HepG2 (cell line): ENCODE measurements around the gene MTA2. TPM values are rescaled to one million over a fixed set of nuclear protein-coding genes. Genes with fewer than 3 reads are reported as not detected.

Experiments
- BHLHE40 ChIP-seq: IDR thresholded peaks from 2 replicates; pipeline ENCODE4 v1.6.1; 2011; ENCODE audit warnings: low read length, improper control_type of control experiment
- EP300 ChIP-seq, 3 experiments: sonication (generic) in 1 of 3; formaldehyde crosslinking in 1 of 3; IDR thresholded peaks; 2 replicates each; pipeline versions ENCODE4 v1.5.1 to v1.6.1; 2011 to 2020; ENCODE audit warnings: low read depth in 2 of 3, low read length in 2 of 3, borderline replicate concordance in 1 of 3, improper control_type of control experiment in 1 of 3, mild to moderate bottlenecking in 1 of 3, missing genetic modification reagents in 1 of 3, moderate library complexity in 1 of 3
- HNRNPUL1 ChIP-seq: fragments of 200-400 bp; formaldehyde crosslinking; IDR thresholded peaks from 2 replicates; pipeline ENCODE4 v1.6.1; 2017; ENCODE audit warnings: low read depth, mild to moderate bottlenecking, low read length, moderate library complexity
- NFIB ChIP-seq: sonication (generic); formaldehyde crosslinking; IDR thresholded peaks from 2 replicates; pipeline ENCODE4 v1.9.0; 2021; ENCODE audit warnings: missing genetic modification reagents, mild to moderate bottlenecking, borderline replicate concordance
- NFKB2 ChIP-seq: sonication (generic); formaldehyde crosslinking; IDR thresholded peaks from 2 replicates; pipeline ENCODE4 v1.4.0; 2020; ENCODE audit warnings: missing genetic modification reagents, borderline replicate concordance
- SRSF4 ChIP-seq: fragments of 200-400 bp; formaldehyde crosslinking; IDR thresholded peaks from one replicate; pipeline ENCODE4 v1.6.1; 2018; ENCODE audit warnings: mild to moderate bottlenecking, low read depth, low read length, moderate library complexity; ENCODE audit not compliant: poor library complexity, severe bottlenecking
- TMF1 ChIP-seq: sonication (generic); formaldehyde crosslinking; IDR thresholded peaks from 2 replicates; pipeline ENCODE4 v1.8.1; 2022; ENCODE audit warnings: low read depth, missing genetic modification reagents
- ZBTB7B ChIP-seq: sonication (generic); formaldehyde crosslinking; IDR thresholded peaks from 2 replicates; pipeline ENCODE4 v1.4.0; 2020; ENCODE audit warnings: missing genetic modification reagents
- ZEB1 ChIP-seq: IDR thresholded peaks from 2 replicates; pipeline ENCODE4 v1.6.1; 2012; ENCODE audit warnings: mild to moderate bottlenecking, low read depth, inconsistent platforms; ENCODE audit not compliant: insufficient replicate concordance
- ZNF24 ChIP-seq: fragments of 450-650 bp; IDR thresholded peaks from 2 replicates; pipeline ENCODE4 v1.6.1; 2017; ENCODE audit warnings: antibody characterized with exemption, mild to moderate bottlenecking
- ZNF350 ChIP-seq: sonication (generic); formaldehyde crosslinking; IDR thresholded peaks from 2 replicates; pipeline ENCODE4 v1.4.0; 2020; ENCODE audit warnings: mild to moderate bottlenecking, low read depth, missing genetic modification reagents, borderline replicate concordance
- ZNF496 ChIP-seq: sonication (generic); formaldehyde crosslinking; IDR thresholded peaks from 2 replicates; pipeline ENCODE4 v1.8.1; 2023; ENCODE audit warnings: mild to moderate bottlenecking, moderate library complexity, missing genetic modification reagents; ENCODE audit not compliant: insufficient replicate concordance
- ZNF761 ChIP-seq: sonication (generic); formaldehyde crosslinking; conservative IDR thresholded peaks from 2 replicates; pipeline ENCODE4 v1.4.0; 2020; ENCODE audit warnings: mild to moderate bottlenecking, missing genetic modification reagents
- ZSCAN9 ChIP-seq: IDR thresholded peaks from 2 replicates; pipeline ENCODE4 v1.6.1; 2016; ENCODE audit warnings: borderline replicate concordance
- polyA plus RNA-seq, 8 experiments: library from polyadenylated mRNA; depleted of rRNA in 3 of 8; stranded (reverse) in 7 of 8; unstranded in 1 of 8; fragments of >200 nt; fragmentation: Illumina TruSeq in 4 of 8; extraction: Trizol in 4 of 8; gene quantifications; 2 replicates each; pipeline versions ENCODE4 v1.2.1 to v1.2.3, GENCODE V29; 2011 to 2016; ENCODE audit warnings: low read depth in 4 of 8, missing spikeins in 1 of 8, mixed read lengths in 1 of 8; ENCODE audit not compliant: insufficient read depth in 1 of 8
- total RNA-seq, 5 experiments: library from RNA; depleted of rRNA; stranded (reverse); fragments of >200 nt; fragmentation: Illumina TruSeq; extraction: Trizol; gene quantifications; 2 replicates each; pipeline ENCODE4 v1.2.3, GENCODE V29; 2016; ENCODE audit warnings: low read depth in 1 of 5
- TF ChIP-seq, protein P1 (sequence below): IDR thresholded peaks from 2 replicates; pipeline ENCODE4 v1.4.0; 2020; ENCODE audit warnings: mild to moderate bottlenecking, missing genetic modification reagents
- TF ChIP-seq, protein P2 (sequence below): IDR thresholded peaks from 2 replicates; pipeline ENCODE4 v1.6.1; 2016; ENCODE audit warnings: missing genetic modification reagents, missing compliant biosample characterization
- TF ChIP-seq, protein P3 (sequence below): fragments of 450-650 bp; IDR thresholded peaks from 2 replicates; pipeline ENCODE4 v1.6.1; 2017
- TF ChIP-seq, protein P4 (sequence below): sonication (generic); formaldehyde crosslinking; conservative IDR thresholded peaks from 2 replicates; pipeline ENCODE4 v1.8.0; 2022; ENCODE audit warnings: mild to moderate bottlenecking, moderate library complexity, missing genetic modification reagents
- TF ChIP-seq, protein P5 (sequence below): sonication (generic); formaldehyde crosslinking; IDR thresholded peaks from 2 replicates; pipeline ENCODE4 v1.8.0; 2022; ENCODE audit warnings: missing genetic modification reagents, mild to moderate bottlenecking, borderline replicate concordance

MTA2 gene
- total and polyA plus RNA-seq, 2 of the 13 experiments (the other 11 are each of a cell fraction or from before 2014, with no cell fraction given): 14.0 to 70.0 TPM

DNA sequence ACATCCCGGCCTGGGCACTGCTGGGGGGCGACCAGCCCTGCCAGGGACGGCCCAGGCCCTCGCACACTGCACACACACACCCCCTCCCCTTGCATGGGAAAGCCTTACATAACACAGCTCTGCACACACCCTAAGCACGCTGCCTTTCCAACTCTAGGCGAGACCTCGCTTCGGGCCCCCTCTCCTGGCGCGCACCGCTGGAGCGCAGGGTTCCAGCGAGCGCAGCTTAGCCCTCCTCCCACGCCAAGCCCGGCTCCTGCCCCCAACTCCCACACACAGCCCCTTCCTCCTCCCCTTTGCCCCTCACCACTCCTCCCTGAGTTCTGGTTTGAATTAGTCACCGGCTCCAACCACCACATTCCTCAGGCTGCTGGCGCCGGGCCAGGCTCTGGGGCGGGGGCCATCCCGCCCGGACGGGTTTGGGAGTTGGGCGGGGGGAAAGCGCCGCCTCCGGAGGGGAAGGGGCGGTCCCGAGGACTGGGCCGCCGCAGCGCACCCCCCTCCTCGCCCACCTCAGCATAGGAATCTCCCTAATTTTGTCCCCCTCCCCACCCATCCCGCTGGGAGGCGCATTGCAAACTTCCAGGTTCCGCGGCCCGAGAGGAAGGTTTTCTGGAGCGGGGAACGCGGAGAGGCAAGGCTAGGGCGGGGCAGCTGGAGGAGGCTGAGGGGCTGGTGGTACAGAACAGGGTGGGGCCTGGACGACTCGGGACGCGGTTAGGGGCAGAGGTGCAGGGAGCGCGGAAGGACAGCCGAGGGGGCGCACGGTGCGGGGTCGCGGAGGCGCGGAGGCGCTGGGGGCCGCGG is 56.0 kb downstream of the MTA2 start (continued):
- TF ChIP-seq EP300 (IDR thresholded peaks at IDR 0.05; ENCODE audit: low read depth in 2 of 2, low read length in 2 of 2) (peak; percentile 26 to 52; a peak in 1 of 4 replicates), EP300 (CRISPR knock-in tag; IDR thresholded peaks at IDR 0.05; ENCODE audit: borderline replicate concordance) (no peak), ZSCAN9 (peak; percentile 33; the same call in 1 of the 2 replicates), TMF1 (0 out of 2 replicates have a peak, but pooled peaks have one; percentile 69), ZBTB7B (CRISPR knock-in tag) (peak; percentile 71; the same call in 1 of the 2 replicates), HNRNPUL1 (no peak), BHLHE40 (no peak), ZEB1 (peak; percentile 51), ZNF761 (CRISPR knock-in tag) (peak; percentile 67; the same call in 1 of the 2 replicates), NFIB (0 out of 2 replicates have a peak, but pooled peaks have one; percentile 73), ZNF24 (no peak), ZNF350 (CRISPR knock-in tag) (peak; percentile 74; the same call in 1 of the 2 replicates), SRSF4 (no peak), ZNF496 (no peak), NFKB2 (CRISPR knock-in tag) (0 out of 2 replicates have a peak, but pooled peaks have one; percentile 60)
- TF ChIP-seq, protein P1, sequence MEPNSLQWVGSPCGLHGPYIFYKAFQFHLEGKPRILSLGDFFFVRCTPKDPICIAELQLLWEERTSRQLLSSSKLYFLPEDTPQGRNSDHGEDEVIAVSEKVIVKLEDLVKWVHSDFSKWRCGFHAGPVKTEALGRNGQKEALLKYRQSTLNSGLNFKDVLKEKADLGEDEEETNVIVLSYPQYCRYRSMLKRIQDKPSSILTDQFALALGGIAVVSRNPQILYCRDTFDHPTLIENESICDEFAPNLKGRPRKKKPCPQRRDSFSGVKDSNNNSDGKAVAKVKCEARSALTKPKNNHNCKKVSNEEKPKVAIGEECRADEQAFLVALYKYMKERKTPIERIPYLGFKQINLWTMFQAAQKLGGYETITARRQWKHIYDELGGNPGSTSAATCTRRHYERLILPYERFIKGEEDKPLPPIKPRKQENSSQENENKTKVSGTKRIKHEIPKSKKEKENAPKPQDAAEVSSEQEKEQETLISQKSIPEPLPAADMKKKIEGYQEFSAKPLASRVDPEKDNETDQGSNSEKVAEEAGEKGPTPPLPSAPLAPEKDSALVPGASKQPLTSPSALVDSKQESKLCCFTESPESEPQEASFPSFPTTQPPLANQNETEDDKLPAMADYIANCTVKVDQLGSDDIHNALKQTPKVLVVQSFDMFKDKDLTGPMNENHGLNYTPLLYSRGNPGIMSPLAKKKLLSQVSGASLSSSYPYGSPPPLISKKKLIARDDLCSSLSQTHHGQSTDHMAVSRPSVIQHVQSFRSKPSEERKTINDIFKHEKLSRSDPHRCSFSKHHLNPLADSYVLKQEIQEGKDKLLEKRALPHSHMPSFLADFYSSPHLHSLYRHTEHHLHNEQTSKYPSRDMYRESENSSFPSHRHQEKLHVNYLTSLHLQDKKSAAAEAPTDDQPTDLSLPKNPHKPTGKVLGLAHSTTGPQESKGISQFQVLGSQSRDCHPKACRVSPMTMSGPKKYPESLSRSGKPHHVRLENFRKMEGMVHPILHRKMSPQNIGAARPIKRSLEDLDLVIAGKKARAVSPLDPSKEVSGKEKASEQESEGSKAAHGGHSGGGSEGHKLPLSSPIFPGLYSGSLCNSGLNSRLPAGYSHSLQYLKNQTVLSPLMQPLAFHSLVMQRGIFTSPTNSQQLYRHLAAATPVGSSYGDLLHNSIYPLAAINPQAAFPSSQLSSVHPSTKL (CRISPR knock-in tag): peak; percentile 39
- TF ChIP-seq, protein P2, sequence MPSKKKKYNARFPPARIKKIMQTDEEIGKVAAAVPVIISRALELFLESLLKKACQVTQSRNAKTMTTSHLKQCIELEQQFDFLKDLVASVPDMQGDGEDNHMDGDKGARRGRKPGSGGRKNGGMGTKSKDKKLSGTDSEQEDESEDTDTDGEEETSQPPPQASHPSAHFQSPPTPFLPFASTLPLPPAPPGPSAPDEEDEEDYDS: peak; percentile 55; the same call in 1 of the 2 replicates
- TF ChIP-seq, protein P3, sequence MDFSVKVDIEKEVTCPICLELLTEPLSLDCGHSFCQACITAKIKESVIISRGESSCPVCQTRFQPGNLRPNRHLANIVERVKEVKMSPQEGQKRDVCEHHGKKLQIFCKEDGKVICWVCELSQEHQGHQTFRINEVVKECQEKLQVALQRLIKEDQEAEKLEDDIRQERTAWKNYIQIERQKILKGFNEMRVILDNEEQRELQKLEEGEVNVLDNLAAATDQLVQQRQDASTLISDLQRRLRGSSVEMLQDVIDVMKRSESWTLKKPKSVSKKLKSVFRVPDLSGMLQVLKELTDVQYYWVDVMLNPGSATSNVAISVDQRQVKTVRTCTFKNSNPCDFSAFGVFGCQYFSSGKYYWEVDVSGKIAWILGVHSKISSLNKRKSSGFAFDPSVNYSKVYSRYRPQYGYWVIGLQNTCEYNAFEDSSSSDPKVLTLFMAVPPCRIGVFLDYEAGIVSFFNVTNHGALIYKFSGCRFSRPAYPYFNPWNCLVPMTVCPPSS: no peak
- TF ChIP-seq, protein P4, sequence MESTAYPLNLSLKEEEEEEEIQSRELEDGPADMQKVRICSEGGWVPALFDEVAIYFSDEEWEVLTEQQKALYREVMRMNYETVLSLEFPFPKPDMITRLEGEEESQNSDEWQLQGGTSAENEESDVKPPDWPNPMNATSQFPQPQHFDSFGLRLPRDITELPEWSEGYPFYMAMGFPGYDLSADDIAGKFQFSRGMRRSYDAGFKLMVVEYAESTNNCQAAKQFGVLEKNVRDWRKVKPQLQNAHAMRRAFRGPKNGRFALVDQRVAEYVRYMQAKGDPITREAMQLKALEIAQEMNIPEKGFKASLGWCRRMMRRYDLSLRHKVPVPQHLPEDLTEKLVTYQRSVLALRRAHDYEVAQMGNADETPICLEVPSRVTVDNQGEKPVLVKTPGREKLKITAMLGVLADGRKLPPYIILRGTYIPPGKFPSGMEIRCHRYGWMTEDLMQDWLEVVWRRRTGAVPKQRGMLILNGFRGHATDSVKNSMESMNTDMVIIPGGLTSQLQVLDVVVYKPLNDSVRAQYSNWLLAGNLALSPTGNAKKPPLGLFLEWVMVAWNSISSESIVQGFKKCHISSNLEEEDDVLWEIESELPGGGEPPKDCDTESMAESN (CRISPR knock-in tag): peak; percentile 92
- TF ChIP-seq, protein P5, sequence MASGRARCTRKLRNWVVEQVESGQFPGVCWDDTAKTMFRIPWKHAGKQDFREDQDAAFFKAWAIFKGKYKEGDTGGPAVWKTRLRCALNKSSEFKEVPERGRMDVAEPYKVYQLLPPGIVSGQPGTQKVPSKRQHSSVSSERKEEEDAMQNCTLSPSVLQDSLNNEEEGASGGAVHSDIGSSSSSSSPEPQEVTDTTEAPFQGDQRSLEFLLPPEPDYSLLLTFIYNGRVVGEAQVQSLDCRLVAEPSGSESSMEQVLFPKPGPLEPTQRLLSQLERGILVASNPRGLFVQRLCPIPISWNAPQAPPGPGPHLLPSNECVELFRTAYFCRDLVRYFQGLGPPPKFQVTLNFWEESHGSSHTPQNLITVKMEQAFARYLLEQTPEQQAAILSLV (CRISPR knock-in tag): peak; percentile 66; the same call in 1 of the 2 replicates
